Measurements from ENCODE around the gene PARP1.

Gene PARP1

DNA sequence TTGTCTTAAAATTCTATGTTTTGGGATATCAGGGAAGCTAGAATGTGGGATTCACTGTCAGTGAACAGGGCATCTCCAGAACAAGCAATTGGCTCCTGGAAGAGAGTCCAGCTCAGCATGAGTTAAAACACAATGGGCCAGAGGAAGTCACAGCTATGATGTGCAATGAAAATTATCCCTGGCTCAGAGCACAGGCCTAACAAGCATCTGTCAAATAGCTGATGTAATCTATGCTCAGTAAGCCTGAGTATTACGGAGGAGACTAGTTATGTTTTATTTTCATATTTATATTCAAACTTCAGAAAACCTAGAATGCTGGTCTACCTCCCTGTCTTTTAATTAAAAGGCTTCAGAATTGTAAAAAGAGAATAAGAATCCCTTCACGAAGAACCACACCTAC is 41.6 kb downstream of the PARP1 start:
- Histone ChIP-seq H3K36me3 (ENCODE audit: low read depth) (no peaks in the 10 kb centered on the region), H3K4me3 (ENCODE audit: severe bottlenecking) (no peak overlapping the region), H3K27ac (ENCODE audit: poor library complexity, severe bottlenecking) (no peak overlapping the region), H3K27me3 (ENCODE audit: insufficient read depth, poor library complexity, severe bottlenecking) (no peaks in the 10 kb centered on the region), H3K9me3 (ENCODE audit: severe bottlenecking) (no peaks in the 10 kb centered on the region), H3K4me1 (ENCODE audit: insufficient read depth, poor library complexity, severe bottlenecking) (no peaks in the 10 kb centered on the region)
- TF ChIP-seq, protein P1, sequence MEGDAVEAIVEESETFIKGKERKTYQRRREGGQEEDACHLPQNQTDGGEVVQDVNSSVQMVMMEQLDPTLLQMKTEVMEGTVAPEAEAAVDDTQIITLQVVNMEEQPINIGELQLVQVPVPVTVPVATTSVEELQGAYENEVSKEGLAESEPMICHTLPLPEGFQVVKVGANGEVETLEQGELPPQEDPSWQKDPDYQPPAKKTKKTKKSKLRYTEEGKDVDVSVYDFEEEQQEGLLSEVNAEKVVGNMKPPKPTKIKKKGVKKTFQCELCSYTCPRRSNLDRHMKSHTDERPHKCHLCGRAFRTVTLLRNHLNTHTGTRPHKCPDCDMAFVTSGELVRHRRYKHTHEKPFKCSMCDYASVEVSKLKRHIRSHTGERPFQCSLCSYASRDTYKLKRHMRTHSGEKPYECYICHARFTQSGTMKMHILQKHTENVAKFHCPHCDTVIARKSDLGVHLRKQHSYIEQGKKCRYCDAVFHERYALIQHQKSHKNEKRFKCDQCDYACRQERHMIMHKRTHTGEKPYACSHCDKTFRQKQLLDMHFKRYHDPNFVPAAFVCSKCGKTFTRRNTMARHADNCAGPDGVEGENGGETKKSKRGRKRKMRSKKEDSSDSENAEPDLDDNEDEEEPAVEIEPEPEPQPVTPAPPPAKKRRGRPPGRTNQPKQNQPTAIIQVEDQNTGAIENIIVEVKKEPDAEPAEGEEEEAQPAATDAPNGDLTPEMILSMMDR (IDR thresholded peaks at IDR 0.05; ENCODE audit: poor library complexity, severe bottlenecking) = no peak
- DNase-seq (ENCODE audit: low spot score) = no peak
- ATAC-seq (ENCODE audit: low read depth) = no peak

DNA sequence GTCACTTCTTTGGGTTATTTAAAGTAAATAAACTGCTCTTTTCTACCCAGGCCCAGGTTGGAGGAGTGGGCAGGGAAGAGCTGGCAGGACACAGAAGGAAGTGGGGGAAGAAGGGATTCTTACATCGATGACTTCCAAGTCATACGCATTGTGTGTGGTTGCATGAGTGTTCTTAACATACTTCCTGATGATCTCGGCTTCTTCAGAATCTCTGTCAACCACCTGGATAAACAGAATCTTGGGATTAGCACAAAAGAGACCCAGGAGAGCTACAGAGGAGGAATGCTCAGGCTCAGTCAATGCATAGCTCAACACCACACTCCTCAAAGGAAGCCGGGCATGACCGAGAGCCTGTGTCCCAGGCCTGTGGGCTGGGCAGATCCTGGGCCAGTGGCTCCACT is 42.1 kb downstream of the PARP1 start:
- H3K27ac ChIP-seq (ENCODE audit: poor library complexity, severe bottlenecking) = no peak overlapping the region
- ATAC-seq (ENCODE audit: low read depth) = no peak
- H3K36me3 ChIP-seq (ENCODE audit: low read depth) = no peaks in the 10 kb centered on the region
- H3K4me3 ChIP-seq (ENCODE audit: severe bottlenecking) = no peak overlapping the region
- DNase-seq (ENCODE audit: low spot score) = no peak
- no peaks in the 10 kb centered on the region for H3K9me3 ChIP-seq (ENCODE audit: severe bottlenecking)
- TF ChIP-seq, protein P1 (IDR thresholded peaks at IDR 0.05; ENCODE audit: poor library complexity, severe bottlenecking) = no peak
- H3K4me1 ChIP-seq (ENCODE audit: insufficient read depth, poor library complexity, severe bottlenecking) = no peaks in the 10 kb centered on the region
- H3K27me3 ChIP-seq (ENCODE audit: insufficient read depth, poor library complexity, severe bottlenecking) = no peaks in the 10 kb centered on the region

DNA sequence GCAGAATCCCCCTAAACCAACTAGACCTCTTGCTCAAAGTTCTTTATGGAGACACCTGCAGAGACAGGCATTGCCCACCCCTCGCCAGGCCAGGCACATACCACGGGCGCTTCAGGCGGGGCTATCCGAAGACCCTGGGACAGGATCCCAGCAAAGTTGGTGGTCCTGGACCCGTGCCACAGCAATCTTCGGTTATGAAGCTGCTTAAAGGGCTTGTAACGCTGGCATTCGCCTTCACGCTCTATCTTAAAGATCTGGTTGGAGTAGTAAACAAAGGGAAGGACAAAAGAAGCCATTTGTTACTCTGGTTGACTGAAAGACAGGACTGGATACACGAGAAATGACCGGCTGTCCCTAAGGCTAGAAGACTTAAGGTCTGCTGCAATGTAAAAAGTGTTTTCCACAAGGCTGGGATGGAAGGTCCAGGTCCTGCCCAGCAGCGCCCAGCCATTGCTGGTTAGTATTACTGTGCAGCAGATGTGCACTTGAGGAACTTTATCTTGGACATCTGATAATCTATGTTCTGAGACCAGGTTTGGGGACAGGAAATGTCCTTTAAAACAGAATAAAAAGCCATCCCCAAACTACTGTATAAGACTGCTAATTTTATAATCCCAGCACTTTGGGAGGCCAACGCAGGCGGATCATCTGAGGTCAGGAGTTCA is 42.9 kb downstream of the PARP1 start:
- no peak for DNase-seq (ENCODE audit: low spot score)
- Histone ChIP-seq H3K27me3 (ENCODE audit: insufficient read depth, poor library complexity, severe bottlenecking) (no peaks in the 10 kb centered on the region), H3K4me1 (ENCODE audit: insufficient read depth, poor library complexity, severe bottlenecking) (no peaks in the 10 kb centered on the region), H3K4me3 (ENCODE audit: severe bottlenecking) (no peak overlapping the region), H3K27ac (ENCODE audit: poor library complexity, severe bottlenecking) (no peak overlapping the region), H3K36me3 (ENCODE audit: low read depth) (no peaks in the 10 kb centered on the region), H3K9me3 (ENCODE audit: severe bottlenecking) (no peaks in the 10 kb centered on the region)
- TF ChIP-seq, protein P1 (IDR thresholded peaks at IDR 0.05; ENCODE audit: poor library complexity, severe bottlenecking) = no peak
- ATAC-seq (ENCODE audit: low read depth) = no peak

DNA sequence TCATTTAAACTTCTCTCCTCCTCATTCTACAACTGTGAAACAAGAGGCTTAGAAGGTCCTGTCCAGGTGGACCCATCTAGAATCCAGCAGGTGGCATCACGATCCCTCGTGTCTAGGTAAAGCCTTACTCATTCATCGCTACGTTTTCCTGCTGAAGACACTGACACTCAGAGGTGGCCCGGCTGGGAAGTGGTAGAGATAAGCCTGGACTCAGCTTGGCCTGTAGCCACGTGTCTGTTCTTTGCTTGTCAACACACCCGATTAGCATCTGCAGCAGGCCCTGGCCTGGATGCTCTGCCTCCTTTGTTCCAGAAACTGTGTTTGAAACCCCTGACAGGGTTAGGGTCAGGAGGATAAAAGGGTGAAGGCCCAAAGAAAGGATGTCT is 43.4 kb downstream of the PARP1 start:
- Histone ChIP-seq H3K9me3 (ENCODE audit: severe bottlenecking) (no peaks in the 10 kb centered on the region), H3K4me3 (ENCODE audit: severe bottlenecking) (no peak overlapping the region), H3K4me1 (ENCODE audit: insufficient read depth, poor library complexity, severe bottlenecking) (no peaks in the 10 kb centered on the region), H3K27me3 (ENCODE audit: insufficient read depth, poor library complexity, severe bottlenecking) (no peaks in the 10 kb centered on the region), H3K36me3 (ENCODE audit: low read depth) (no peaks in the 10 kb centered on the region), H3K27ac (ENCODE audit: poor library complexity, severe bottlenecking) (no peak overlapping the region)
- TF ChIP-seq, protein P1 (IDR thresholded peaks at IDR 0.05; ENCODE audit: poor library complexity, severe bottlenecking) = no peak
- DNase-seq (ENCODE audit: low spot score) (no peak), ATAC-seq (ENCODE audit: low read depth) (no peak)

DNA sequence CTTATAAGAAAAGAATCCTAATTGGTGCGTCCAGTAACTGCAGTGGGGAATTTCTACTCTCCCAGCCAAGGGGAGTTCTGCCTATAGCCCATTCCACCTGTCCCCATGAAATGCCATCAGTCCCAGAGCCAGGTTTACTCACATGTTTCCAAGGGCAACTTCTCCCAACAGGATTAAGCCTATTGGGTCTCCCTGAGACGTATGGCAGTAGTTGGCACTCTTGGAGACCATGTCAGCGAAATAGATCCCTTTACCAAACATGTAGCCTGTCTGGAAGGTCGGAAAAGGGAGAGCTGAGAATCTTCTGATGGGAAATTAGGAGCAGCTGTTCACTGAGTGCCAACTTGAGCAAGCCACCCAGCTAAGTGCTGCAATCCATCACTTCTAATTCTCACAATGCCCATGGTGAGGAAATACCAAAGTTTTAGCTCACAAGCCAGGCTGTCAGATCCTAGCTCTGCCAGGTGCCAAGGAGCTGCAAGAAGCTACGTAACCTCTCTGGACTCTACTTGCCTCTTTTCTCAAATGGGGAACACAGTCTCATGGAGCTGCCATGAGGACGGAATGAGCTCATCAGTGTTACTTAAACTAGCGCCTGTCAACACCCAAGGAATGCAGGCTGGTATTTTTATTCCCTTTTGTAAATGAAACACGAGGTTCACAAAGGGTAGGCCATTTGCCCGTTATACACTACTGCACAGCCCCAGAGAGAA is 43.9 kb downstream of the PARP1 start:
- no peaks in the 10 kb centered on the region for H3K9me3 ChIP-seq (ENCODE audit: severe bottlenecking)
- no peaks in the 10 kb centered on the region for H3K4me1 ChIP-seq (ENCODE audit: insufficient read depth, poor library complexity, severe bottlenecking)
- TF ChIP-seq, protein P1 (IDR thresholded peaks at IDR 0.05; ENCODE audit: poor library complexity, severe bottlenecking) = no peak
- H3K27me3 ChIP-seq (ENCODE audit: insufficient read depth, poor library complexity, severe bottlenecking) = no peaks in the 10 kb centered on the region
- no peaks in the 10 kb centered on the region for H3K36me3 ChIP-seq (ENCODE audit: low read depth)
- DNase-seq (ENCODE audit: low spot score) (no peak), ATAC-seq (ENCODE audit: low read depth) (no peak)
- no peak overlapping the region for H3K27ac ChIP-seq (ENCODE audit: poor library complexity, severe bottlenecking)
- H3K4me3 ChIP-seq (ENCODE audit: severe bottlenecking) = no peak overlapping the region
